ENCODE results near the gene GAGE12H. TPM values are rescaled to one million over a fixed set of nuclear protein-coding genes. Genes with fewer than 3 reads are reported as not detected.
"Not testable (repeated sequence)": the region's sequence is repeated elsewhere in the genome, so short reads cannot be mapped to it uniquely, and the experiment has no call there.

GAGE12H gene, protein sequence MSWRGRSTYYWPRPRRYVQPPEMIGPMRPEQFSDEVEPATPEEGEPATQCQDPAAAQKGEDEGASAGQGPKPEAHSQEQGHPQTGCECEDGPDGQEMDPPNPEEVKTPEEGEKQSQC
- total RNA-seq, result 1 to 10 TPM in 1 of 2 donors, not detected in 1; 1.1 TPM
- 27.9 TPM for polyA plus RNA-seq (ENCODE audit: insufficient read depth, low read depth, low replicate concordance)
- long read RNA-seq, donor 1, transcript GAGE12H-201 (5 exons, 527 nt), result major isoform, 14 of 14 reads
- long read RNA-seq, donor 1, partial matches to known transcripts, result 0 of 14 reads
- long read RNA-seq, donor 1, other reads (novel, unspliced or antisense), result 0 of 14 reads
- long read RNA-seq, donor 2, result 0 reads

DNA sequence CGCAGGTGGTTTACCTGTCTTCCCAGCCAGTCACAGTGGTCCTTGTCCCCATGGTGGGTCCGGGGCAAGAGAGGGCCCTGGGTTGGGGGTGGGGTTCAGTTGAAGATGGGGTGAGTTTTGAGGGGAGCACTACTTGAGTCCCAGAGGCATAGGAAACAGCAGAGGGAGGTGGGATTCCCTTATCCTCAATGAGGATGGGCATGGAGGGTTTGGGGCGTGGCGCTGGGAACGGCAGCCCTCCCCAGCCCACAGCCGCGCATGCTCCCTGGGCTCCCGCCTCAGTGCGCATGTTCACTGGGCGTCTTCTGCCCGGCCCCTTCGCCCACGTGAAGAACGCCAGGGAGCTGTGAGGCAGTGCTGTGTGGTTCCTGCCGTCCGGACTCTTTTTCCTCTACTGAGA lies at the start of gene GAGE12H:
GAGE12H (plus strand) TSS at position 301 of the 400 bp plus-strand sequence. CDS start 1,155 bp downstream, outside the sequence.
- H3K27ac ChIP-seq, result not testable (repeated sequence)

DNA sequence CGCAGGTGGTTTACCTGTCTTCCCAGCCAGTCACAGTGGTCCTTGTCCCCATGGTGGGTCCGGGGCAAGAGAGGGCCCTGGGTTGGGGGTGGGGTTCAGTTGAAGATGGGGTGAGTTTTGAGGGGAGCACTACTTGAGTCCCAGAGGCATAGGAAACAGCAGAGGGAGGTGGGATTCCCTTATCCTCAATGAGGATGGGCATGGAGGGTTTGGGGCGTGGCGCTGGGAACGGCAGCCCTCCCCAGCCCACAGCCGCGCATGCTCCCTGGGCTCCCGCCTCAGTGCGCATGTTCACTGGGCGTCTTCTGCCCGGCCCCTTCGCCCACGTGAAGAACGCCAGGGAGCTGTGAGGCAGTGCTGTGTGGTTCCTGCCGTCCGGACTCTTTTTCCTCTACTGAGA lies 47.9 kb upstream of the GAGE12H start, which contains the start of gene GAGE12C:
GAGE12C (plus strand) TSS at position 301 of the 400 bp plus-strand sequence. CDS start 1,155 bp downstream, outside the sequence.
- H3K27ac ChIP-seq; H3K36me3 ChIP-seq (ENCODE audit: low read depth, missing control alignments); H3K4me1 ChIP-seq; H3K4me3 ChIP-seq; intact Hi-C loops (cut with DNase I; ENCODE audit: low total_unique reads); H3K27me3 ChIP-seq; DNase-seq; H3K9me3 ChIP-seq: not testable (repeated sequence)
- WGBS, 2 donors, result no CpG with 5 or more reads among the region's 16 CpGs

More for the DNA sequence above, at the start of gene GAGE12H:
- H3K4me1 ChIP-seq; DNase-seq; intact Hi-C loops (cut with DNase I; ENCODE audit: low total_unique reads); H3K36me3 ChIP-seq (ENCODE audit: low read depth, missing control alignments); H3K9me3 ChIP-seq; H3K4me3 ChIP-seq; H3K27me3 ChIP-seq: not testable (repeated sequence)
- WGBS, 2 donors, result no CpG with 5 or more reads among the region's 16 CpGs

DNA sequence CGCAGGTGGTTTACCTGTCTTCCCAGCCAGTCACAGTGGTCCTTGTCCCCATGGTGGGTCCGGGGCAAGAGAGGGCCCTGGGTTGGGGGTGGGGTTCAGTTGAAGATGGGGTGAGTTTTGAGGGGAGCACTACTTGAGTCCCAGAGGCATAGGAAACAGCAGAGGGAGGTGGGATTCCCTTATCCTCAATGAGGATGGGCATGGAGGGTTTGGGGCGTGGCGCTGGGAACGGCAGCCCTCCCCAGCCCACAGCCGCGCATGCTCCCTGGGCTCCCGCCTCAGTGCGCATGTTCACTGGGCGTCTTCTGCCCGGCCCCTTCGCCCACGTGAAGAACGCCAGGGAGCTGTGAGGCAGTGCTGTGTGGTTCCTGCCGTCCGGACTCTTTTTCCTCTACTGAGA lies 38.3 kb upstream of the GAGE12H start, which contains the start of gene GAGE12D:
GAGE12D (plus strand) TSS at position 301 of the 400 bp plus-strand sequence. CDS start 1,155 bp downstream, outside the sequence.
- DNase-seq; H3K4me3 ChIP-seq; H3K9me3 ChIP-seq; H3K36me3 ChIP-seq (ENCODE audit: low read depth, missing control alignments); H3K27me3 ChIP-seq; H3K27ac ChIP-seq; intact Hi-C loops (cut with DNase I; ENCODE audit: low total_unique reads); H3K4me1 ChIP-seq: not testable (repeated sequence)
- WGBS, 2 donors, result no CpG with 5 or more reads among the region's 16 CpGs

DNA sequence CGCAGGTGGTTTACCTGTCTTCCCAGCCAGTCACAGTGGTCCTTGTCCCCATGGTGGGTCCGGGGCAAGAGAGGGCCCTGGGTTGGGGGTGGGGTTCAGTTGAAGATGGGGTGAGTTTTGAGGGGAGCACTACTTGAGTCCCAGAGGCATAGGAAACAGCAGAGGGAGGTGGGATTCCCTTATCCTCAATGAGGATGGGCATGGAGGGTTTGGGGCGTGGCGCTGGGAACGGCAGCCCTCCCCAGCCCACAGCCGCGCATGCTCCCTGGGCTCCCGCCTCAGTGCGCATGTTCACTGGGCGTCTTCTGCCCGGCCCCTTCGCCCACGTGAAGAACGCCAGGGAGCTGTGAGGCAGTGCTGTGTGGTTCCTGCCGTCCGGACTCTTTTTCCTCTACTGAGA lies 28.8 kb upstream of the GAGE12H start, which contains the start of gene GAGE12E:
GAGE12E (plus strand) TSS at position 301 of the 400 bp plus-strand sequence. CDS start 1,155 bp downstream, outside the sequence.
- H3K4me3 ChIP-seq; DNase-seq; intact Hi-C loops (cut with DNase I; ENCODE audit: low total_unique reads); H3K27ac ChIP-seq; H3K27me3 ChIP-seq; H3K9me3 ChIP-seq; H3K36me3 ChIP-seq (ENCODE audit: low read depth, missing control alignments); H3K4me1 ChIP-seq: not testable (repeated sequence)
- WGBS, 2 donors, result no CpG with 5 or more reads among the region's 16 CpGs

DNA sequence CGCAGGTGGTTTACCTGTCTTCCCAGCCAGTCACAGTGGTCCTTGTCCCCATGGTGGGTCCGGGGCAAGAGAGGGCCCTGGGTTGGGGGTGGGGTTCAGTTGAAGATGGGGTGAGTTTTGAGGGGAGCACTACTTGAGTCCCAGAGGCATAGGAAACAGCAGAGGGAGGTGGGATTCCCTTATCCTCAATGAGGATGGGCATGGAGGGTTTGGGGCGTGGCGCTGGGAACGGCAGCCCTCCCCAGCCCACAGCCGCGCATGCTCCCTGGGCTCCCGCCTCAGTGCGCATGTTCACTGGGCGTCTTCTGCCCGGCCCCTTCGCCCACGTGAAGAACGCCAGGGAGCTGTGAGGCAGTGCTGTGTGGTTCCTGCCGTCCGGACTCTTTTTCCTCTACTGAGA lies 19.2 kb upstream of the GAGE12H start, which contains the start of gene GAGE12F:
GAGE12F (plus strand) TSS at position 301 of the 400 bp plus-strand sequence. CDS start 1,155 bp downstream, outside the sequence.
- intact Hi-C loops (cut with DNase I; ENCODE audit: low total_unique reads); H3K27me3 ChIP-seq; H3K4me1 ChIP-seq; DNase-seq; H3K36me3 ChIP-seq (ENCODE audit: low read depth, missing control alignments); H3K9me3 ChIP-seq; H3K4me3 ChIP-seq; H3K27ac ChIP-seq: not testable (repeated sequence)
- WGBS, 2 donors, result no CpG with 5 or more reads among the region's 16 CpGs

DNA sequence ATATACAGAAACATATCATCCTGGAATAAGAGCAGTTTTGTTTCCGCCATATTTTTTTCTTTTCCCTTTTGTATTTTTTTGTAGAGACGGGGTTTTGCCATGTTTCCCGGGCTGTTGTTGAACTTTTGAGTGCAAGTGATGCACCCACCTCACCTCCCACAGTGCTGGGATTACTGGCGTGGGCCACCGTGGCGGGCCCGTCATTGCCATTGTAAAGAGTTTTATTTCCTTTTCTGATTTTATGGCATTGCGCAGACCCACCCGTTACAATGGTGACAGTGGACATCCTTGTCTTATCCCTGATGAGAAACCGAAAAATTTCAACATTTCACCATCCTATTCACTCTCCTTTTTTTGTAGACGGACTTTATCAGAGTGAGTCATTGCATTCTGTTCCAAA lies 11.0 kb upstream of the GAGE12H start:
- H3K4me3 ChIP-seq; H3K9me3 ChIP-seq; H3K36me3 ChIP-seq (ENCODE audit: low read depth, missing control alignments); H3K4me1 ChIP-seq; DNase-seq; H3K27me3 ChIP-seq; intact Hi-C loops (cut with DNase I; ENCODE audit: low total_unique reads); H3K27ac ChIP-seq: not testable (repeated sequence)
- no CpG with 5 or more reads among the region's 11 CpGs for WGBS, 2 donors

DNA sequence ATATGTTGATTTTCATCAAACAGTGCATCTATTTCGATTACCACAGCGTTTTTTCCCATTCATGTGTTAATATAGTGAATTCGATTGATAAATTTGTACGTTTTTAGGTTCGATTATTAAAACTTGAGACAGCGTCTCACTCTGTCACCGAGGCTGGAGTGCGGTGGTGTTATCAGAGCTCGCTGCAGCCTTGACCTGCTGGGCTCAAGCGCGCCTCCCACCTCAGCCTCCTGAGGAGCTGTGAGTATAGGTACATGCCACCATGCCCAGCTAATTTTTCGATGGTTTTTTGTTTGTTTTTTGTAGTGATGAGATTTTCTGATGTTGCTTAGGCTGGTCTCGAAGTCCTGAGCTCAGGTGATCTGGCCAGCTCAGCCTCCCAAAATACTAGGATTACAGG lies 10.6 kb upstream of the GAGE12H start:
- 85% methylated on average over 9 of the region's 13 CpGs; no CpG with 5 or more reads in 1 of the 2 donors for WGBS, 2 donors
- DNase-seq; intact Hi-C loops (cut with DNase I; ENCODE audit: low total_unique reads); H3K4me3 ChIP-seq; H3K9me3 ChIP-seq; H3K27ac ChIP-seq; H3K36me3 ChIP-seq (ENCODE audit: low read depth, missing control alignments); H3K4me1 ChIP-seq; H3K27me3 ChIP-seq: not testable (repeated sequence)

DNA sequence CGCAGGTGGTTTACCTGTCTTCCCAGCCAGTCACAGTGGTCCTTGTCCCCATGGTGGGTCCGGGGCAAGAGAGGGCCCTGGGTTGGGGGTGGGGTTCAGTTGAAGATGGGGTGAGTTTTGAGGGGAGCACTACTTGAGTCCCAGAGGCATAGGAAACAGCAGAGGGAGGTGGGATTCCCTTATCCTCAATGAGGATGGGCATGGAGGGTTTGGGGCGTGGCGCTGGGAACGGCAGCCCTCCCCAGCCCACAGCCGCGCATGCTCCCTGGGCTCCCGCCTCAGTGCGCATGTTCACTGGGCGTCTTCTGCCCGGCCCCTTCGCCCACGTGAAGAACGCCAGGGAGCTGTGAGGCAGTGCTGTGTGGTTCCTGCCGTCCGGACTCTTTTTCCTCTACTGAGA lies 9.6 kb upstream of the GAGE12H start, which contains the start of gene GAGE12G:
GAGE12G (plus strand) TSS at position 301 of the 400 bp plus-strand sequence. CDS start 1,155 bp downstream, outside the sequence.
- intact Hi-C loops (cut with DNase I; ENCODE audit: low total_unique reads); H3K4me3 ChIP-seq; H3K27ac ChIP-seq; H3K36me3 ChIP-seq (ENCODE audit: low read depth, missing control alignments); H3K9me3 ChIP-seq; H3K27me3 ChIP-seq; DNase-seq; H3K4me1 ChIP-seq: not testable (repeated sequence)
- WGBS, 2 donors, result no CpG with 5 or more reads among the region's 16 CpGs

DNA sequence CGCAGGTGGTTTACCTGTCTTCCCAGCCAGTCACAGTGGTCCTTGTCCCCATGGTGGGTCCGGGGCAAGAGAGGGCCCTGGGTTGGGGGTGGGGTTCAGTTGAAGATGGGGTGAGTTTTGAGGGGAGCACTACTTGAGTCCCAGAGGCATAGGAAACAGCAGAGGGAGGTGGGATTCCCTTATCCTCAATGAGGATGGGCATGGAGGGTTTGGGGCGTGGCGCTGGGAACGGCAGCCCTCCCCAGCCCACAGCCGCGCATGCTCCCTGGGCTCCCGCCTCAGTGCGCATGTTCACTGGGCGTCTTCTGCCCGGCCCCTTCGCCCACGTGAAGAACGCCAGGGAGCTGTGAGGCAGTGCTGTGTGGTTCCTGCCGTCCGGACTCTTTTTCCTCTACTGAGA lies 9.4 kb downstream of the GAGE12H start, which contains the start of gene GAGE2A:
GAGE2A (plus strand) TSS at position 301 of the 400 bp plus-strand sequence. CDS start 1,155 bp downstream, outside the sequence.
- H3K4me1 ChIP-seq; DNase-seq; H3K27me3 ChIP-seq; H3K4me3 ChIP-seq; H3K36me3 ChIP-seq (ENCODE audit: low read depth, missing control alignments); intact Hi-C loops (cut with DNase I; ENCODE audit: low total_unique reads); H3K9me3 ChIP-seq; H3K27ac ChIP-seq: not testable (repeated sequence)
- WGBS, 2 donors, result no CpG with 5 or more reads among the region's 16 CpGs

DNA sequence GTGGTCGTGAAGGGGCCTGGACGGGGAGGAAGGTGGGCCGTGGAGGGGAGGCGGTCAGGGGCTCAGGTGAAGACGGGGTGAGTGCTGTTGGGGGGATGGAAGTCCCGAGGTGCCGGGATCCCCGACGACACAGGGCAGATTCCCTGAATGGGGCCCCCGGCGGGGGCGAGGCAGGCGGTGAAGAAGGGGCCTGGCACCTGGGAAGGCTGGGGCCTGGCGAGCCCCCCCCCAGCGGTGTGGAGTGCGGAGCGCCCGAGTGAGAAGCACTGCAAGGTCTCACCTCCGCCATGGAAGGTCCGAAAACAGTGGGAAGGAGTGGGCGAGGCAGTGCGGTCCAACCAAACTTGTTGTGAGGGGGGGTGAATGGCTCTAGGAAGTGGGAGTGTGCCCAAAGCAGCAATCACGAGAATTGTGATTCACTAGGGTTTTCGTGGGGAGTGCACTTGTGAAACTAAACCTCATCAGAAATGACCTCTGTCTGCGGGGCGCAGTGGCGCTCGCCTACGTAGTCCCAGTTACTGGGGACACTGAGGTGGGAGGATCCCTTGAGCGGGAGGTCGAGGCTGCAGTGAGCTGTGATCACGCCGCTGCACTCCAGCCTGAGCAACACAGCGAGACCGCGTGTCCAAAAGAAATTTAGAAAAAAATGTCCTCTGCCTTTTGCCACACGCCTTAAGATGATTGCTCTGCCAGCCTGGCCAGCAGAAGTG lies 10.2 kb downstream of the GAGE12H start:
- peak; percentile 23 for DNase-seq
- H3K4me3 ChIP-seq; H3K27ac ChIP-seq; intact Hi-C loops (cut with DNase I; ENCODE audit: low total_unique reads); H3K9me3 ChIP-seq; H3K27me3 ChIP-seq; H3K36me3 ChIP-seq (ENCODE audit: low read depth, missing control alignments); H3K4me1 ChIP-seq: not testable (repeated sequence)
- 70 to 79% methylated on average over 12 to 30 of the region's 37 CpGs for WGBS, 2 donors

DNA sequence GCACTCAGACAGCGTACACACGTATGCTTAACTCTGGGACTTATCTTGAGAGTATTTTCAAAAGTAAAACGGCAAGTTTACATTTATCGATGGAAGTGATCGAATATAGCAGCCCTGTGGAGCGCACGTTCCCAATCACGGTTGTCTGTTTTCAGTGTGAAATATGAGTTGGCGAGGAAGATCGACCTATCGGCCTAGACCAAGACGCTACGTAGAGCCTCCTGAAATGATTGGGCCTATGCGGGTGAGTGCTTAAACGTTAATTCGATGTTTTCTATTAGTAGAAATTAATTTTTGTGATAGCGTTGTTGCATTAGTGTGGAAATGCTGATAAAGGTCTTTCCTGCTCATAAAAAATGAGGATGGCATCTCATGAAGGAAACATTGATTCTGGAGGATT lies 10.7 kb downstream of the GAGE12H start:
- H3K27me3 ChIP-seq; DNase-seq; H3K4me1 ChIP-seq; H3K27ac ChIP-seq; H3K36me3 ChIP-seq (ENCODE audit: low read depth, missing control alignments); H3K9me3 ChIP-seq; H3K4me3 ChIP-seq; intact Hi-C loops (cut with DNase I; ENCODE audit: low total_unique reads): not testable (repeated sequence)
- WGBS, 2 donors, result 66 to 67% methylated on average over 14 to 15 of the region's 17 CpGs

Measured in testis (tissue), 5 donors.